PFSK-1 (cell line): ENCODE measurements around the gene TMEM255B.

Source experiments
- FOXP2 ChIP-seq: optimal IDR thresholded peaks from 2 replicates; pipeline ENCODE3; 2011; ENCODE audit warnings: borderline replicate concordance, control low read depth, inconsistent platforms; ENCODE audit not compliant: insufficient read depth; ENCODE audit errors: extremely low read length, extremely low read depth
- POLR2AphosphoS5 ChIP-seq: IDR thresholded peaks from 2 replicates; pipeline ENCODE4 v1.6.1; 2012; ENCODE audit warnings: low read depth, mild to moderate bottlenecking, control low read depth, low read length, moderate library complexity
- REST ChIP-seq, 2 experiments: IDR thresholded peaks; 2 replicates each; pipeline versions ENCODE4 v1.6.1 to v1.8.0; 2011 to 2012; ENCODE audit warnings: low read depth in 2 of 2, low read length in 2 of 2, control low read depth in 1 of 2, inconsistent platforms in 1 of 2, mild to moderate bottlenecking in 1 of 2, moderate library complexity in 1 of 2; ENCODE audit not compliant: insufficient read depth in 1 of 2
- SIN3A ChIP-seq: IDR thresholded peaks from 2 replicates; pipeline ENCODE4 v1.6.1; 2012; ENCODE audit warnings: mild to moderate bottlenecking, low read length, moderate library complexity, borderline replicate concordance; ENCODE audit not compliant: insufficient read depth
- TAF1 ChIP-seq: IDR thresholded peaks from 2 replicates; pipeline ENCODE4 v1.6.1; 2012; ENCODE audit warnings: low read length, control low read depth, borderline replicate concordance; ENCODE audit not compliant: insufficient read depth

TMEM255B gene

GRCh38 chr13:113805431-113806103 is 46.5 kb downstream of the TMEM255B start:
- TF ChIP-seq SIN3A = no peak
- TF ChIP-seq FOXP2 = no peak
- no peak for TF ChIP-seq POLR2AphosphoS5
- no peak for TF ChIP-seq TAF1
- TF ChIP-seq REST (IDR thresholded peaks at IDR 0.05; ENCODE audit: insufficient read depth in 1 of 2, low read depth in 2 of 2, low read length in 2 of 2) = no peak

GRCh38 chr13:113806104-113806471 is 47.1 kb downstream of the TMEM255B start:
- TF ChIP-seq FOXP2 = no peak
- no peak for TF ChIP-seq TAF1
- TF ChIP-seq POLR2AphosphoS5 = no peak
- TF ChIP-seq SIN3A = no peak
- no peak for TF ChIP-seq REST (IDR thresholded peaks at IDR 0.05; ENCODE audit: insufficient read depth in 1 of 2, low read depth in 2 of 2, low read length in 2 of 2)

- TF ChIP-seq REST (IDR thresholded peaks at IDR 0.05; ENCODE audit: insufficient read depth in 1 of 2, low read depth in 2 of 2, low read length in 2 of 2) (no peak), SIN3A (no peak), POLR2AphosphoS5 (no peak), FOXP2 (no peak), TAF1 (no peak)
These were observed 47.5 kb downstream of the TMEM255B start for GRCh38 chr13:113806526-113806925.

- TF ChIP-seq SIN3A (no peak), POLR2AphosphoS5 (no peak), TAF1 (no peak), REST (IDR thresholded peaks at IDR 0.05; ENCODE audit: insufficient read depth in 1 of 2, low read depth in 2 of 2, low read length in 2 of 2) (no peak), FOXP2 (no peak)
These were observed 49.2 kb downstream of the TMEM255B start for GRCh38 chr13:113808058-113808834.

GRCh38 chr13:113809934-113810333 is 50.9 kb downstream of the TMEM255B start:
- TF ChIP-seq TAF1 = no peak
- TF ChIP-seq REST (IDR thresholded peaks at IDR 0.05; ENCODE audit: insufficient read depth in 1 of 2, low read depth in 2 of 2, low read length in 2 of 2) = no peak
- TF ChIP-seq SIN3A = no peak
- TF ChIP-seq POLR2AphosphoS5 = no peak
- TF ChIP-seq FOXP2 = no peak
